Stimulated activated CD8-positive, alpha-beta memory T cell treated with anti-CD3 and anti-CD28 coated beads, Interleukin-7, amount 100 ng/mL, for 48 hours (primary cell): ENCODE data around the gene TPO.
"Not testable (repeated sequence)": the region's sequence is repeated elsewhere in the genome, so short reads cannot be mapped to it uniquely, and the experiment has no call there.

Experiments
- DNase-seq, 2 donors: peaks; one replicate each; pipeline ENCODE4 v3.0.0-alpha.2; 2020; ENCODE audit warnings: low read depth in 1 of 2; ENCODE audit errors: extremely low read depth in 1 of 2

TPO gene

GRCh38 chr2:1498176-1498575, 84.9 kb downstream of the TPO start:
- no peak for DNase-seq

- DNase-seq, result no peak
These were observed 86.0 kb downstream of the TPO start for GRCh38 chr2:1499033-1499795.

GRCh38 chr2:1501038-1501851, 88.0 kb downstream of the TPO start:
- no peak for DNase-seq

GRCh38 chr2:1501991-1502390, 88.7 kb downstream of the TPO start:
- DNase-seq, result no peak

GRCh38 chr2:1502891-1503304, 89.6 kb downstream of the TPO start:
- DNase-seq, result no peak

- DNase-seq, result no peak
These were observed 90.4 kb downstream of the TPO start for GRCh38 chr2:1503471-1504310.

- DNase-seq, result no peak
These were observed 91.1 kb downstream of the TPO start for GRCh38 chr2:1504311-1504750.

GRCh38 chr2:1505031-1505441, 91.8 kb downstream of the TPO start:
- DNase-seq, result no peak

- peak in 1 of 2 donors; percentile 2 for DNase-seq
These were observed 96.2 kb downstream of the TPO start for GRCh38 chr2:1509271-1510065.

GRCh38 chr2:1510176-1510575, 96.9 kb downstream of the TPO start:
- DNase-seq, result no peak

GRCh38 chr2:1511455-1511854, 98.2 kb downstream of the TPO start:
- no peak for DNase-seq

GRCh38 chr2:1512321-1513289, 99.3 kb downstream of the TPO start:
- no peak for DNase-seq

- no peak for DNase-seq
These were observed 101.3 kb downstream of the TPO start for GRCh38 chr2:1514391-1515072.

- DNase-seq, result no peak
These were observed 101.8 kb downstream of the TPO start for GRCh38 chr2:1515073-1515430.

- DNase-seq, result no peak
These were observed 102.9 kb downstream of the TPO start for GRCh38 chr2:1515986-1516797.

- DNase-seq, result no peak
These were observed 103.5 kb downstream of the TPO start for GRCh38 chr2:1516798-1517060.

GRCh38 chr2:1517291-1517690, 104.0 kb downstream of the TPO start:
- not testable (repeated sequence) for DNase-seq

GRCh38 chr2:1517786-1518185, 104.5 kb downstream of the TPO start:
- DNase-seq, result no peak
